GM18873 (cell line): Measurements from ENCODE around the gene WNT8B.

Experiments used
- ATAC-seq: cut with Tn5 transposase; IDR thresholded peaks from one replicate; pipeline ENCODE4 v1.9.1; 2021; ENCODE audit warnings: mild to moderate bottlenecking, moderate library complexity, moderate number of reproducible peaks; ENCODE audit not compliant: unreplicated experiment, low FRiP score

WNT8B gene

GRCh38 chr10:100462709-100463108, at the start of gene WNT8B:
Gene WNT8B (plus strand): TSS chr10:100463009. CDS start chr10:100463169, 160 bp downstream.
- no peak for ATAC-seq

- ATAC-seq = no peak
Observed at GRCh38 chr10:100413173-100413572, 49.6 kb upstream of the WNT8B start.

- ATAC-seq = no peak
Observed at GRCh38 chr10:100419911-100420449, 42.8 kb upstream of the WNT8B start.

- no peak for ATAC-seq
Observed at GRCh38 chr10:100427374-100427773, 35.4 kb upstream of the WNT8B start.

GRCh38 chr10:100433253-100434240, 29.3 kb upstream of the WNT8B start:
- no peak for ATAC-seq

- no peak for ATAC-seq
Observed at GRCh38 chr10:100436255-100436654, 26.6 kb upstream of the WNT8B start.

GRCh38 chr10:100438674-100439315, 24.0 kb upstream of the WNT8B start:
- ATAC-seq = no peak

GRCh38 chr10:100442548-100442947, 20.3 kb upstream of the WNT8B start:
- ATAC-seq = no peak

- ATAC-seq = no peak
Observed at GRCh38 chr10:100446130-100446761, 16.6 kb upstream of the WNT8B start.

- ATAC-seq = no peak
Observed at GRCh38 chr10:100447663-100448062, 15.1 kb upstream of the WNT8B start.

GRCh38 chr10:100448951-100449350, 13.9 kb upstream of the WNT8B start:
- ATAC-seq = no peak

- ATAC-seq = no peak
Observed at GRCh38 chr10:100468322-100468721, 5.5 kb downstream of the WNT8B start.

- ATAC-seq = no peak
Observed at GRCh38 chr10:100468978-100469377, 6.2 kb downstream of the WNT8B start.

- no peak for ATAC-seq
Observed at GRCh38 chr10:100469756-100470155, 6.9 kb downstream of the WNT8B start.

- no peak for ATAC-seq
Observed at GRCh38 chr10:100470367-100470766, 7.6 kb downstream of the WNT8B start.

GRCh38 chr10:100477970-100478369, 15.2 kb downstream of the WNT8B start:
- no peak for ATAC-seq

- ATAC-seq = no peak
Observed at GRCh38 chr10:100479037-100479436, 16.2 kb downstream of the WNT8B start.

- no peak for ATAC-seq
Observed at GRCh38 chr10:100480002-100480401, 17.2 kb downstream of the WNT8B start.

GRCh38 chr10:100481462-100482081, 18.8 kb downstream of the WNT8B start:
- peak; percentile 98 for ATAC-seq

GRCh38 chr10:100482181-100482833, 19.5 kb downstream of the WNT8B start:
- no peak for ATAC-seq
